GM10847 (cell line): Measurements from ENCODE around the gene FAM50A.

Experiments
- POLR2A ChIP-seq: IDR thresholded peaks from 2 replicates; pipeline ENCODE4 v1.6.1; 2011; ENCODE audit not compliant: insufficient read length; ENCODE audit errors: extremely low read depth

FAM50A gene

GRCh38 chrX:154433605-154434004, 10.3 kb upstream of the FAM50A start:
- TF ChIP-seq POLR2A: no peak

- TF ChIP-seq POLR2A: no peak
Observed at GRCh38 chrX:154434394-154435168, 9.4 kb upstream of the FAM50A start.

GRCh38 chrX:154435171-154435733, 8.7 kb upstream of the FAM50A start:
- no peak for TF ChIP-seq POLR2A

GRCh38 chrX:154436374-154436982, 7.5 kb upstream of the FAM50A start:
- TF ChIP-seq POLR2A: no peak

GRCh38 chrX:154436983-154437752, 6.8 kb upstream of the FAM50A start, which contains the start of gene GDI1:
Gene GDI1 (plus strand): TSS chrX:154437154. CDS start chrX:154437255, 101 bp downstream.
- TF ChIP-seq POLR2A: peak; percentile 38

GRCh38 chrX:154437971-154438893, 5.7 kb upstream of the FAM50A start:
- no peak for TF ChIP-seq POLR2A

GRCh38 chrX:154439841-154440240, 4.1 kb upstream of the FAM50A start:
- TF ChIP-seq POLR2A: no peak

- no peak for TF ChIP-seq POLR2A
Observed at GRCh38 chrX:154440623-154441357, 3.2 kb upstream of the FAM50A start.

GRCh38 chrX:154441564-154441963, 2.4 kb upstream of the FAM50A start:
- TF ChIP-seq POLR2A: no peak

DNA sequence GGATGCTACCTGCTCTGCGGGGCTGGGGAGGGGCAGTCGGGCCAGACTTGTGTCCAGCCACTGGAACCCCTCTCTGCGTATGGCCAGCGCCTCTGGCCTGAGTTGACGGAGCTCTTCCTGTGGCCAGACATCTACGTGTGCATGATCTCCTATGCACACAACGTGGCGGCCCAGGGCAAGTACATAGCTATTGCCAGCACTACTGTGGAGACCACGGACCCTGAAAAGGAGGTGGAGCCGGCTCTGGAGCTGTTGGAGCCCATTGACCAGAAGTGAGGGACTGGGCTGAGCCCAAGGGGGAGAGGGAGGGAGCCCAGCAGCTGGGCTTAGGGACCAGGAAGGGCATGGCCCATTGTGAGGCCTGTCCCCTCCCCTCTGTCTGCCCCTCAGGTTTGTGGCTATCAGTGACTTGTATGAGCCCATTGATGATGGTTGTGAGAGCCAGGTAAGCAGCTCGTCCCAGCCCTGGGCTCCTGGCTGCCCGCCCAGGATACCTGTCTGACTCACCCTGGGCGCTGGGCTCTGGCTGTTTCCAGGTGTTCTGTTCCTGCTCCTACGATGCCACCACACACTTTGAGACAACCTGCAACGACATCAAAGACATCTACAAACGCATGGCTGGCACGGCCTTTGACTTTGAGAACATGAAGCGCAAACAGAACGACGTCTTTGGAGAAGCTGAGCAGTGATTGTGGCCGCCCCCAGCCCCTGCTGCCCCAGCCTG, 1.8 kb upstream of the FAM50A start:
- no peak for TF ChIP-seq POLR2A

GRCh38 chrX:154443479-154443910, 446 bp upstream of the FAM50A start:
- TF ChIP-seq POLR2A: no peak

DNA sequence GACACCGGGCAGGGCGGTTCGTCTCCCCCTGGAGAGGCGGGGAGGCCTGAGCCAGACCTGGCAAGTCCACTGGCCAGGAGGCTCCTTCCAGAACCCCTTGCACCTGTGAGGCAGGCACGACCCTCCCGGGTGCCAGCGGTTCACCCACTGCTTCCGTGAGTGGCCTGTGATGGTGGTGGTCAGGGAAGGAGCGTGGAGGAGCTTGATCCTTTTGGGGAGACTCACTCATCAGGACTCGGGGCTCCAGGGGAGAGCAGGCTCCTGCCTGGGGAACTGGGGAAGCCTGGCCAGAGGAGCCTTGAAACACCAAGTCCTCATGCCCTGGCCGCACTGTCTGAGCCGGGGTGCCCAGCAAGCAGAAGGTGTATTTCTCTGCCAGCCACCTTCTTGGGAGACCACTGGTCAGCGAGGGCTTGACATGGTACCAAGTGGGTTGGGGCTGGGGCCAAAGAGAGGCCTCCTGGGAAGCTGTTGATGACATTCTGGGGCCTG, 860 bp downstream of the FAM50A start:
- no peak for TF ChIP-seq POLR2A

DNA sequence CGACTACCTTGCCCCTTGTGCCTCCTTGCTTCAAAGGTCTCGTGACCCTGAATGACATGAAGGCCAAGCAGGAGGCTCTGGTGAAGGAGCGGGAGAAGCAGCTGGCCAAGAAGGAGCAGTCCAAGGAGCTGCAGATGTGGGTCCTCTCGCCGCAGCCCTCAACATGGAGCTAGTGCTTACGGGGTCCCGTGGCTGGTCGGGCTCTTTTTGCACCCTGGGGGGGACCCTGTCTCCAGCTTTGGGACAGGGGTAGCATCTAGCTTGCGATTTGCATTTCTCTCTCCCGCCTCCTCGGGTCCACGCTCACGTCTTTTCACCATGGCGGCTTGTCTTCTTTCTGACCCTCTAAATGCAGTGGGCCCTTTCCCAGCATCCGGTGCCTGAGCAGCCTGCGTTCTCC, 1.8 kb downstream of the FAM50A start:
- no peak for TF ChIP-seq POLR2A

DNA sequence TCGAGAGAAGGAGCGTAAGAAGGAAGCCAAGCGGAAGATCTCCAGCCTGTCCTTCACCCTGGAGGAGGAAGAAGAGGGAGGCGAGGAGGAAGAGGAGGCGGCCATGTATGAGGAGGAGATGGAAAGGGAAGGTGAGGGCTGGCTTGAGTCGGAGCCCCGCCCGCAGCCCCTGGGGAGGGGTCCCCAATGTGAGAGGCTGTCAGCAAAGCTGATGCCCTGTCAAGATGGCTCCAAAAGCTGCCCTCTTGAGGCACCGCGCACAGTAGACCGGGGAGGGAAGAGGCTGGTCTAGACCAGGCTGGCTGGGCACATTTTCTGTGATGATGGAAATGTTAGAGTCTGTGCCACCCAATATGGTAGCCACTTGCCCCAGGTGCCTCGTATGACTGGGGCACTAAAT, 2.5 kb downstream of the FAM50A start:
- TF ChIP-seq POLR2A: no peak
